Spinal cord (tissue), 10 donors: ENCODE data around the gene EBLN2. TPM values are rescaled to one million over a fixed set of nuclear protein-coding genes. Genes with fewer than 3 reads are reported as not detected.

Source experiments
- DNase-seq, 6 donors: peaks; one replicate each; pipeline versions ENCODE4 v3.0.0 to v3.0.0-alpha.2; 2013 to 2015; ENCODE audit warnings: low spot score in 6 of 6, low read depth in 4 of 6
- H3K27ac ChIP-seq: one replicate; pipeline ENCODE4 v1.5.1; 2013; ENCODE audit warnings: low read depth, low read length, control low read depth
- H3K27me3 ChIP-seq: one replicate; pipeline ENCODE4 v1.6.1; 2013; ENCODE audit warnings: low read length; ENCODE audit not compliant: control insufficient read depth, insufficient read depth
- H3K36me3 ChIP-seq: one replicate; pipeline ENCODE4 v1.6.1; 2013; ENCODE audit warnings: low read length; ENCODE audit not compliant: control insufficient read depth, insufficient read depth
- H3K4me1 ChIP-seq: one replicate; pipeline ENCODE4 v1.6.1; 2013; ENCODE audit warnings: low read length; ENCODE audit not compliant: control insufficient read depth, insufficient read depth
- H3K4me3 ChIP-seq: one replicate; pipeline ENCODE4 v1.5.1; 2013; ENCODE audit warnings: low read depth, low read length, control low read depth
- H3K9me3 ChIP-seq: one replicate; pipeline ENCODE4 v1.6.1; 2013; ENCODE audit warnings: low read length; ENCODE audit not compliant: control insufficient read depth, insufficient read depth
- WGBS: methylation state at CpG from one replicate; pipeline ENCODE4 v1.1.5; 2013; ENCODE audit warnings: missing lambda C conversion rate; ENCODE audit not compliant: insufficient coverage; 5-methylcytosine and 5-hydroxymethylcytosine counted together
- polyA plus RNA-seq, 2 donors: library from polyadenylated mRNA; unstranded; fragments of 120-200 nt; gene quantifications; one replicate each; pipeline ENCODE4 v1.2.1, GENCODE V29; 2013; ENCODE audit not compliant: insufficient read length in 2 of 2
- total RNA-seq, 2 donors: library from RNA; depleted of rRNA in 1 of 2; stranded (reverse); fragments of 120-200 nt in 1 of 2; fragments of >200 nt in 1 of 2; gene quantifications; one replicate each; pipeline versions ENCODE4 v1.2.3 to v1.2.4, GENCODE V29; 2013 to 2014
- donor health status: healthy.

The EBLN2 gene
- total and polyA plus RNA-seq, 4 donors: 1.3 to 8.5 (median 3.8) TPM

DNA sequence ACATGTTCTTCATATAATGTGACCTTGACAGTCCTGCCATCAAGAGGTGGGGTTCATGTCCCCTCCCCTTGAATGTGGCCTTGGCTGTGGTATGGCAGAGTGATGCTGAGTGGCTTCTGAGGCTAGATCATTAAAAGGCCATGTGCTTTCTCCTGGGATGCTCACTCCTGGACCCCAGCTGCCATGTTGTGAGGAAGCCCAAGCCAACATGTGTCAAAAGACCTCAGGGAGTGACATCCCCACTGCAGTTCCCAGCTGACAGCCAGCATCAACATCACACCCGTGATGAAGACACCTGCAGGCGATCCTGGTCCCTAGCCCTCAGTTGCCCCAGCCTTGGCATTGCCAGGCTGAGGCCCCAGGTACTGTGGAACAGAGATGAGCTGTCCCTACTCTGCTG is 36.6 kb downstream of the EBLN2 start:
- no peaks in the 10 kb centered on the region for H3K36me3 ChIP-seq
- H3K9me3 ChIP-seq: no peaks in the 10 kb centered on the region
- WGBS: 88% methylated on average over 2 of the region's 2 CpGs
- H3K27me3 ChIP-seq: no peaks in the 10 kb centered on the region
- H3K27ac ChIP-seq: no peak overlapping the region
- no peak overlapping the region for H3K4me3 ChIP-seq
- DNase-seq: no peak
- peaks cover 16% of the 10 kb centered on the region for H3K4me1 ChIP-seq

- no peak overlapping the region for H3K4me3 ChIP-seq
- WGBS: no CpG with 5 or more reads among the region's 1 CpG
Measured at GRCh38 chr3:73098873-73099272, 37.4 kb downstream of the EBLN2 start.

DNA sequence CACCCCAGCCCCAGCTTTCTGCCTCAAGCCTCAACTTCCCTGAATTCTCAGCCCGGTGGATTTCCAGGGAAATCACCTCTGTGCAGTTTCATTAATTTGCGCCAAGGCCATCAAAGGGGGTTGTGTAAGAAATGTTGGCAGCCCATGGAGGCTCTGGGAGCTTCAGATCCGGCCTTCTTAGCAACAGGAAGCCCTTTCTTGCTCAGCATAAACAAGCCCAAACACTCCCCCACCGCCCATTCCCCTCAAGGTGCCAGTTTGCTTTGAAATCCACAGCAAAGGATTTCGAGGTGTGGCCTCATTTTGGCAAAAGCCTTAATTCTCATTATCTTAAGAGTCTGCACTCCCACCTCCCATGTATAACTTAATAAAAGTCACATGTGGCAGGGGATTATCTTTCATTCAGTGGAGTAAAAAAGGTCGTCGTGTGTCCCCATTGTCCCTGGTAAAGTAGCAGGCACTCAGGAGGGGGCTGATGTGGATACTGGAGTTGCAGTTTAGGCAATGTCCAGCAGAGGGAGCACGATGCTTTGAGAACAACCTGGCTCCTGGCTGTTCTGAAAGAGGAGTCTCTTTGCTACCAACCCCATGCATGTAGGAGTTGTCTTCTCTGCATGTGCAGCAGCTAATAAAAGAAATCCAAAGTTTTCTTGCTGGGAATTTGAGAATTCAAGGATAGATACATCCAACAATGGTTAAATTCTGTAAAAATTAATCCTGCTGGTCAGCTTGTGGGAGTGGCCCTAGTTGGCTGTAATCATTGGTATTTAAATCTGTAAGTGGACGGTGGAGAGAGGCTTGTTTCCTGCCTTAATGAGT is 39.5 kb downstream of the EBLN2 start:
- 27% methylated on average over 3 of the region's 9 CpGs for WGBS

More at GRCh38 chr3:73098873-73099272, 37.4 kb downstream of the EBLN2 start:
- Histone ChIP-seq H3K36me3 (no peaks in the 10 kb centered on the region), H3K4me1 (peaks cover 16% of the 10 kb centered on the region), H3K27me3 (no peaks in the 10 kb centered on the region), H3K27ac (no peak overlapping the region), H3K9me3 (no peaks in the 10 kb centered on the region)
- DNase-seq: no peak

GRCh38 chr3:73101881-73102280 is 40.4 kb downstream of the EBLN2 start:
- H3K27ac ChIP-seq: no peak overlapping the region
- H3K4me3 ChIP-seq: no peak overlapping the region
- WGBS: no CpG with 5 or more reads among the region's 2 CpGs
- H3K4me1 ChIP-seq: peaks cover 10% of the 10 kb centered on the region
- H3K36me3 ChIP-seq: no peaks in the 10 kb centered on the region
- no peaks in the 10 kb centered on the region for H3K9me3 ChIP-seq
- H3K27me3 ChIP-seq: no peaks in the 10 kb centered on the region
- DNase-seq: no peak

More for the DNA sequence above, 39.5 kb downstream of the EBLN2 start:
- Histone ChIP-seq H3K4me1 (peaks cover 10% of the 10 kb centered on the region), H3K27me3 (no peaks in the 10 kb centered on the region), H3K27ac (no peak overlapping the region), H3K36me3 (no peaks in the 10 kb centered on the region), H3K4me3 (no peak overlapping the region), H3K9me3 (no peaks in the 10 kb centered on the region)
- DNase-seq: peak; percentile 75 to 98 (median 90)

DNA sequence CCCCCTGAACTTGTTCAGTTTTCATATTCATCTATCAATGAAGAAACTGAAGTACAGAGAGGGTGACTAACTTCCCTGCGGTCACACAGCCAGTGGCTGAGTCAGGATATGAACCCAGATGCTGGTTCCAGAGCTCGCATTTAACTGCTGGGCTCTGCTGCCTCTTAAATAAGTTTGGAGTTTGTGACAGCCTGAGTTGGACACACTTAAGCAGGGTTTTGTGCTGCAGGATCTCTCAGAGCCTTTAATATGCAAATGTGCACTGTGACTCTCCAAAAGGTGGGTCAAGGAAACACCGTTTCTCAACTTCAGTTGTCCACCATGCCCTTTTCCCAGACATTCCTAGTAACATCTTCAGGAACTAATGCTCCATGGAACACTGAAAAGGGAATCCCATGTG is 45.8 kb downstream of the EBLN2 start:
- WGBS: 64% methylated on average over 2 of the region's 3 CpGs

DNA sequence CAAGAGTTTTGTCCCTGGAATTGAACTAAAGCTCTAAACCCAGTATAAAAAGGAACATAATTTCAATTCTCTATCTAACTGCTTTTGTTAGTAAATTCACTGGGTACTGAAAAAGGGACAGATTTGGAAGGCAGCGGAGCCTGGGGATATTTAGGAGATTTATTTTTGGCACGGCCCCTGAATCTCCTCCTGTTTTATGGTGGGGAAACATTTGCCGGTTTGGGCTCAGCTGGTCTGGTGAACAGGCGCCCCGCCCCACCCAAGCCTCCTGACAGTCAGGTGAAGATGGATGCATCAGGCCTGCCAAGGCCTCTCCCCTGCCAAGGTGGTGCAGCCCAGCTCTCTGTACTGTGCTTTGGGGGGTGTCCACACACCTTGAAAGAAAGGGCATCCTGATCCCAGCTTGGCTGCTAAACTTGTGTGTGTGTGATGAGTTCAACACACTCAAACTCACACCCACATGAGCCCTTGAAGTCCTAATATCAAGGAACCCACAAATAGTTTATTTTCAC is 46.3 kb downstream of the EBLN2 start:
- Histone ChIP-seq H3K9me3 (no peaks in the 10 kb centered on the region), H3K4me1 (peaks cover 3% of the 10 kb centered on the region), H3K27ac (no peak overlapping the region), H3K36me3 (no peaks in the 10 kb centered on the region), H3K27me3 (no peaks in the 10 kb centered on the region), H3K4me3 (no peak overlapping the region)
- 38% methylated on average over 5 of the region's 5 CpGs for WGBS
- peak in 2 of 6 donors; percentile 37 to 80 for DNase-seq

More for the DNA sequence above, 45.8 kb downstream of the EBLN2 start:
- Histone ChIP-seq H3K4me1 (peaks cover 3% of the 10 kb centered on the region), H3K4me3 (no peak overlapping the region), H3K27ac (no peak overlapping the region), H3K27me3 (no peaks in the 10 kb centered on the region), H3K36me3 (no peaks in the 10 kb centered on the region), H3K9me3 (no peaks in the 10 kb centered on the region)
- DNase-seq: no peak

DNA sequence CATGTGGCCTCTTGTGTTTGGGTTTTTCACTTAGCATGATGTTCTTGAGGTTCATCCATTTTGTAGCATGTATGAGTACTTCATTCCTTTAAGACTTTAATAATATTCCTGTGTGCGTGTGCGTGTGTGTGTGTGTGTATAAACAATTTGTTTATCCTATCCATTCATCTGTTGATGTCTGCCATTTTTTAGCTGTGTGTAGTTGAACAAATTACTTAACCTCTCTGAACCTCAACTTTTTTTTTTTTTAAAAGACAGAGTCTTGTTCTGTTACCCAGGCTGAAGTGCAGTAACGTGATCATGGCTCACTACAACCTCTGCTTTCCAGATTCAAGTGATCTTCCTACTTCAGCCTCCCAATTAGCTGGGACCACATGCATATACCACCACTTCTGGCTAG is 47.3 kb downstream of the EBLN2 start:
- Histone ChIP-seq H3K36me3 (no peaks in the 10 kb centered on the region), H3K27ac (no peak overlapping the region), H3K27me3 (no peaks in the 10 kb centered on the region), H3K4me1 (peaks cover 3% of the 10 kb centered on the region), H3K4me3 (no peak overlapping the region), H3K9me3 (no peaks in the 10 kb centered on the region)
- 100% methylated on average over 1 of the region's 3 CpGs for WGBS
- no peak for DNase-seq

GRCh38 chr3:73110530-73110929 is 49.1 kb downstream of the EBLN2 start:
- 86% methylated on average over 20 of the region's 20 CpGs for WGBS
- peaks cover 3% of the 10 kb centered on the region for H3K4me1 ChIP-seq
- H3K27ac ChIP-seq: no peak overlapping the region
- no peak overlapping the region for H3K4me3 ChIP-seq
- no peaks in the 10 kb centered on the region for H3K9me3 ChIP-seq
- no peaks in the 10 kb centered on the region for H3K36me3 ChIP-seq
- no peaks in the 10 kb centered on the region for H3K27me3 ChIP-seq
- DNase-seq: no peak
